Endothelial cell (in vitro differentiated cells): ENCODE results near the gene CSHL1. TPM values are rescaled to one million over a fixed set of nuclear protein-coding genes. Genes with fewer than 3 reads are reported as not detected.

Experiments used
- DNase-seq: peaks from one replicate; pipeline ENCODE4 v3.0.0; 2021; ENCODE audit warnings: low spot score
- H3K27ac Mint-ChIP-seq: one replicate; pipeline ENCODE4 v1.8.0; 2021; ENCODE audit warnings: mixed read lengths, inconsistent platforms; ENCODE audit not compliant: unreplicated experiment
- H3K27me3 Mint-ChIP-seq: one replicate; pipeline ENCODE4 v1.8.0; 2021; ENCODE audit warnings: mild to moderate bottlenecking, moderate library complexity, mixed read lengths, inconsistent platforms; ENCODE audit not compliant: unreplicated experiment
- H3K36me3 Mint-ChIP-seq: one replicate; pipeline ENCODE4 v1.8.0; 2021; ENCODE audit warnings: mild to moderate bottlenecking, low read depth, mixed read lengths, inconsistent platforms; ENCODE audit not compliant: unreplicated experiment
- H3K4me1 Mint-ChIP-seq: one replicate; pipeline ENCODE4 v1.8.0; 2021; ENCODE audit warnings: mild to moderate bottlenecking, mixed read lengths, inconsistent platforms; ENCODE audit not compliant: unreplicated experiment
- H3K4me3 Mint-ChIP-seq: one replicate; pipeline ENCODE4 v1.8.0; 2021; ENCODE audit warnings: mild to moderate bottlenecking, mixed read lengths, inconsistent platforms; ENCODE audit not compliant: unreplicated experiment
- H3K9me3 Mint-ChIP-seq: one replicate; pipeline ENCODE4 v1.8.0; 2021; ENCODE audit warnings: mixed read lengths, inconsistent platforms; ENCODE audit not compliant: unreplicated experiment
- total RNA-seq: library from RNA; stranded (reverse); fragmentation: NEBNext Ultra II Directional; extraction: Animal tissue kit (Norgen Biotek cat#: 25700); gene quantifications from one replicate; pipeline ENCODE4 v1.2.1, GENCODE V29; 2021; ENCODE audit not compliant: unreplicated experiment
- TF ChIP-seq, protein P1 (sequence below): fragments of 200-600 bp; sonication (generic); IDR thresholded peaks from one replicate; pipeline ENCODE4 v1.5.0; 2021; ENCODE audit warnings: antibody characterized with exemption; ENCODE audit not compliant: unreplicated experiment

CSHL1 gene
- total RNA-seq, 1 donor from 2014 or later = not detected

DNA sequence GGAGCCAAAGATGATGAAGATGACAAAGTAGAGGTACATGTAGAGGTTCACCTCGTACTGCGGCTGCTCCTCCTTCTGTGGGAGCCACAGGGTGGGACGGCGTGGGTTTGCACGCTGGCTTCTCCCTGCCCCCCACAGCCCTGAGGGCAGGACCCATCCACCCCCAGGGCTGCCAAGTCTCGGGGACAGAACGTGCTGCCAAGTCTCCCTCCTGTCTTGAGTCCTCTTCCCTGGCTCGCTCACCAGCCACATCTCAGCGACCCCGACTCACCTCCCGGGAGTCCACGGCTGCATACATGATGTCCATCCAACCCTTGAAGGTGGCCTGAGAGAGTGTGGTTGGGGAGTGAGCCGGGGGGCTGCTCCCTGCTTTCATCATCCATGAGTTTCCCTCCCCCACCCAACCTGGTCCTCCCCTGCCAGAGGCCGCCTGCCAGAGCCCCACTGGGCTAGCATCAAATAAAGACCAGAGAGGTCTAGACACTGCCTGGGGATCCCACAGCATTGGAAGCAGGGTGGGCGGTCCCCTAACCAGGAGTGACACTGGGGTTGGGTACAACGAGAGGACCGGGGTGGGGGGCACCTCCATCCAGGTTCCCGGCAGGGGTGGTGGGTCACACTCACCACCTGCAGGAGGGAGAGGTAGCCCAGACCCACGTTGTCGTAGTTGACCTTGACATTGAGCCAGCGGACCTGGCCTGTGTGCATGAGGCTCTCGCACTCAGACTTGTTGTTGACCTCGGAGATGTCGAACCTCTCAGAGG is 33.9 kb upstream of the CSHL1 start:
- no peak overlapping the region for H3K4me3 Mint-ChIP-seq
- no peak for DNase-seq
- no peak overlapping the region for H3K27ac Mint-ChIP-seq
- H3K4me1 Mint-ChIP-seq = no peaks in the 10 kb centered on the region
- H3K27me3 Mint-ChIP-seq = peaks cover 13% of the 10 kb centered on the region
- H3K9me3 Mint-ChIP-seq = no peaks in the 10 kb centered on the region
- no peaks in the 10 kb centered on the region for H3K36me3 Mint-ChIP-seq
- TF ChIP-seq, protein P1, sequence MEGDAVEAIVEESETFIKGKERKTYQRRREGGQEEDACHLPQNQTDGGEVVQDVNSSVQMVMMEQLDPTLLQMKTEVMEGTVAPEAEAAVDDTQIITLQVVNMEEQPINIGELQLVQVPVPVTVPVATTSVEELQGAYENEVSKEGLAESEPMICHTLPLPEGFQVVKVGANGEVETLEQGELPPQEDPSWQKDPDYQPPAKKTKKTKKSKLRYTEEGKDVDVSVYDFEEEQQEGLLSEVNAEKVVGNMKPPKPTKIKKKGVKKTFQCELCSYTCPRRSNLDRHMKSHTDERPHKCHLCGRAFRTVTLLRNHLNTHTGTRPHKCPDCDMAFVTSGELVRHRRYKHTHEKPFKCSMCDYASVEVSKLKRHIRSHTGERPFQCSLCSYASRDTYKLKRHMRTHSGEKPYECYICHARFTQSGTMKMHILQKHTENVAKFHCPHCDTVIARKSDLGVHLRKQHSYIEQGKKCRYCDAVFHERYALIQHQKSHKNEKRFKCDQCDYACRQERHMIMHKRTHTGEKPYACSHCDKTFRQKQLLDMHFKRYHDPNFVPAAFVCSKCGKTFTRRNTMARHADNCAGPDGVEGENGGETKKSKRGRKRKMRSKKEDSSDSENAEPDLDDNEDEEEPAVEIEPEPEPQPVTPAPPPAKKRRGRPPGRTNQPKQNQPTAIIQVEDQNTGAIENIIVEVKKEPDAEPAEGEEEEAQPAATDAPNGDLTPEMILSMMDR = no peak

DNA sequence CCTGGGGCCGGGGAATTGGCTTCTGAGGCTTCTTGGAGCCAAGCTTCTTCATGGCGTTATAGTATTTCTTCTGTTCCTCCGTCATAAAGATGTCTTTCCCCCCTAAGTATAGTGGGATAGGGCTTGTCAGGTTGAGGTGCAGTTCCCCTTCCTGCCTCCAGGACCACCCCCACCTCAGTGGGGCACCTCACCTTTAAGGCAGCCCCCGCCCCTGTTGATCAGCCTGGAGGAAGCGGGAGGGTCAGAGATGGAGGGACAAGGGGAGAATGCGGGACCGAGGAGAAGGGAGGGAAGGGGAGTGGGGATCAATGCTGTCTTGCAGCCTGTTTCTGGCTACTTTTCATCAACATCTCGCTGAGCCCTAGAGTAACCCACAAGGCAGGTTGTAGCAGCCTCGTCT is 32.7 kb upstream of the CSHL1 start:
- Mint-ChIP-seq H3K36me3 (peaks cover 6% of the 10 kb centered on the region), H3K9me3 (peaks cover 3% of the 10 kb centered on the region), H3K4me3 (no peak overlapping the region), H3K4me1 (peaks cover 10% of the 10 kb centered on the region), H3K27me3 (peaks cover 20% of the 10 kb centered on the region), H3K27ac (no peak overlapping the region)
- TF ChIP-seq, protein P1 = peak; percentile 58
- DNase-seq = no peak

DNA sequence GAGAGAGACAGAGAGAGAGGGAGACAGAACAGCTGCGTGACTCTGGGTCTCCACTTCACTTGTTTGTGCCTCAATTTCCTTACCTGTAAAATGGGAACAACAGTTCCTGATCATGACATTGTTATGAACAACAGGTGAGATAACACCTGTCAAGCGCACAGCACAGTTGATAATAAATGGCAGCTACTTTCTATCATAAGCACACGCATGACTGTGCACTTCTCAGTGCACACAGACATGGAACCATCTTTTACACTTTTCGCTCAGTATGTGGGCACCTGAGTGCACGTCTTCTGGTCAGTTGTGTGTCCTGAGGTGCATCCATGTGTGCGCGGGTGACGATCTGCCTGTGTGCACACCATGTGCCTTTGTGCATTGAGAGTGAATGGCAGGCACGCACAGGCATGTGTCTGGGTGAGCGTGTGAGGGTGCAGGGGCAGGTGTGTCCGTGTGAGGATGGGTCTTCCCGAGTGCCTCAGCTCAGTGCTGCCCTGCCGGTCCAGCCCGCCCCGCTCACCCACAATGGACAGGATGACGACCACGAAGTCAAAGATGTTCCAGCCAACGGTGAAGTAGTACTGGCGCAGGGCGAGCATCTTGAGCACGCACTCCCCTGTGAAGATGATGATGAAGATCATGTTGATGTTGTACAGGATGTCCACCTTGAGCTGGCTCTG is 31.4 kb upstream of the CSHL1 start:
- Mint-ChIP-seq H3K4me1 (peaks cover 12% of the 10 kb centered on the region), H3K27me3 (peaks cover 22% of the 10 kb centered on the region), H3K36me3 (peaks cover 6% of the 10 kb centered on the region), H3K9me3 (peaks cover 3% of the 10 kb centered on the region), H3K27ac (no peak overlapping the region), H3K4me3 (no peak overlapping the region)
- no peak for DNase-seq
- TF ChIP-seq, protein P1 = no peak

DNA sequence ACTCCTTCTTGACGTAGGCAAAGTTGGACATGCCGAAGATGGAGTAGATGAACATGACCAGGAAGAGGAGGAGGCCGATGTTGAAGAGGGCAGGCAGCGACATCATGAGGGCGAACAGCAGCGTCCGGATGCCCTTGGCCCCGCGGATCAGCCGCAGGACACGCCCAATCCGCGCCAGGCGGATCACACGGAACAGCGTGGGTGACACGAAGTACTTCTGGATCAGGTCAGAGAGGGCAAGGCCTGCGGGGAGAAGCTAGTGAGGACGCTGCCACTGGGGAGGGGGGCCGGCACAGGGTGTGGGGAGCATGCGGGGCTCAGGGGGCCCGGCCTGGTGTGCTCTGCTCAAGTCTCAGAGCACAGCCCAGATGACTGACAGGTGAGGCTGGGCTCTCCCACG is 30.7 kb upstream of the CSHL1 start:
- DNase-seq = no peak
- H3K4me3 Mint-ChIP-seq = no peak overlapping the region
- TF ChIP-seq, protein P1 = no peak
- peaks cover 6% of the 10 kb centered on the region for H3K36me3 Mint-ChIP-seq
- peaks cover 3% of the 10 kb centered on the region for H3K9me3 Mint-ChIP-seq
- H3K27ac Mint-ChIP-seq = no peak overlapping the region
- H3K4me1 Mint-ChIP-seq = peaks cover 12% of the 10 kb centered on the region
- peaks cover 22% of the 10 kb centered on the region for H3K27me3 Mint-ChIP-seq

DNA sequence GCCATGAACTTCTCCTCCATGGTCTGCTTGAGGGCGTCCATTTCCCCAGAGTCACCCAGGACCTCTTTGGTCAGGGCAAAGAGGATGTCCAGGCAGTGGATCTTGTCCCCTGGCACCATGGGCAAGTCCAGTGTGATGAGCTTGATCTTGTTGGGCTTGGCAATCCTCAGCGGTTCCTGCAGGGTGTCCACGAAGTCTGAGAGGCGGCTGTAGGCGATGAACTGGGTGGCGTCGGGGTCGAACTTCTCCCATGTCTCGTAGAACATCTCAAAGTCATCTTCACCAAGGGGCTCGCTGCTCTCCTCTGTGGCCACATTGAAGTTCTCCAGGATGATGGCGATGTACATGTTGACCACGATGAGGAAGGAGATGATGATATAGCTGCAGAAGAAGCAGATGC is 30.1 kb upstream of the CSHL1 start:
- Mint-ChIP-seq H3K27ac (no peak overlapping the region), H3K36me3 (peaks cover 6% of the 10 kb centered on the region), H3K27me3 (peaks cover 22% of the 10 kb centered on the region), H3K4me1 (peaks cover 12% of the 10 kb centered on the region), H3K4me3 (no peak overlapping the region), H3K9me3 (peaks cover 3% of the 10 kb centered on the region)
- TF ChIP-seq, protein P1 = no peak
- no peak for DNase-seq
